H1 (cell line): Measurements from ENCODE around the gene SSX7. TPM values are rescaled to one million over a fixed set of nuclear protein-coding genes. Genes with fewer than 3 reads are reported as not detected.

Experiments used
- CTCF ChIA-PET: fragments of 300-600 bp; sonication (Branson Sonifier 250); formaldehyde crosslinking; loops from one replicate; lab custom pipeline; 2021; ENCODE audit not compliant: partially characterized antibody; lab: Charles Lee
- POLR2A ChIA-PET: fragments of 300-600 bp; sonication (Branson Sonifier 250); formaldehyde crosslinking; loops from one replicate; lab custom pipeline; 2021; ENCODE audit warnings: inconsistent platforms; ENCODE audit not compliant: partially characterized antibody; lab: Charles Lee
- DNase-seq, 2 experiments: peaks; one replicate each; pipeline versions ENCODE4 v3.0.0 to v3.0.0-alpha.2; 2010 to 2022; ENCODE audit warnings: low spot score in 2 of 2, low read depth in 1 of 2, mixed read lengths in 1 of 2
- FAIRE-seq: peaks from 2 replicates; lab custom pipeline; 2011; peaks lifted over from hg19 to GRCh38; lab: Jason Lieb, UNC
- H2AFZ ChIP-seq: 2 replicates; pipeline ENCODE4 v1.8.1; 2012; ENCODE audit warnings: low read length, inconsistent platforms
- H2AK5ac ChIP-seq: 2 replicates; pipeline ENCODE4 v1.6.1; 2013; ENCODE audit warnings: low read depth, low read length
- H2BK120ac ChIP-seq: replicated peaks from 2 replicates; pipeline ENCODE3; 2013; ENCODE audit warnings: low read depth, low read length, inconsistent platforms
- H2BK12ac ChIP-seq: 2 replicates; pipeline ENCODE4 v1.6.1; 2013; ENCODE audit warnings: low read depth, low read length
- H2BK15ac ChIP-seq: 2 replicates; pipeline ENCODE4 v1.6.1; 2013; ENCODE audit warnings: low read length
- H2BK20ac ChIP-seq: 2 replicates; pipeline ENCODE4 v1.6.1; 2013; ENCODE audit warnings: low read length
- H2BK5ac ChIP-seq: 2 replicates; pipeline ENCODE4 v1.6.1; 2013; ENCODE audit warnings: low read depth, low read length
- H3K14ac ChIP-seq: 2 replicates; pipeline ENCODE4 v1.6.1; 2013; ENCODE audit warnings: inconsistent platforms; ENCODE audit not compliant: insufficient read length
- H3K18ac ChIP-seq: 2 replicates; pipeline ENCODE4 v1.6.1; 2013; ENCODE audit warnings: low read length; ENCODE audit errors: extremely low read depth
- H3K23ac ChIP-seq: 2 replicates; pipeline ENCODE4 v1.6.1; 2013; ENCODE audit warnings: inconsistent platforms; ENCODE audit not compliant: insufficient read length
- H3K23me2 ChIP-seq: 2 replicates; pipeline ENCODE4 v1.6.1; 2013; ENCODE audit warnings: low read depth, low read length
- H3K27ac ChIP-seq: 2 replicates; pipeline ENCODE4 v1.6.1; 2011; ENCODE audit warnings: low read depth, low read length, inconsistent platforms
- H3K27me3 ChIP-seq, 4 experiments: replicated peaks in 1 of 4; 1 replicate in 1 of 4; 2 replicates in 3 of 4; pipeline versions ENCODE4 v1.6.1 to v1.8.1; 2011 to 2013; ENCODE audit warnings: low read length in 3 of 4, mild to moderate bottlenecking in 3 of 4, inconsistent platforms in 2 of 4, mixed read lengths in 2 of 4, moderate library complexity in 1 of 4; ENCODE audit not compliant: control insufficient read depth in 3 of 4, insufficient read depth in 3 of 4; ENCODE audit errors: extremely low read depth in 1 of 4
- H3K36me3 ChIP-seq, 4 experiments: 2 replicates each; pipeline versions ENCODE4 v1.6.1 to v1.8.1; 2011 to 2013; ENCODE audit warnings: mild to moderate bottlenecking in 4 of 4, low read length in 3 of 4, moderate library complexity in 2 of 4, control low read depth in 1 of 4, inconsistent platforms in 1 of 4; ENCODE audit not compliant: insufficient read depth in 4 of 4, control insufficient read depth in 2 of 4
- H3K4ac ChIP-seq: replicated peaks from 2 replicates; pipeline ENCODE3; 2013; ENCODE audit warnings: low read length, low read depth, mixed read lengths, inconsistent platforms; ENCODE audit not compliant: insufficient read length
- H3K4me1 ChIP-seq, 4 experiments: replicated peaks in 1 of 4; 1 replicate in 1 of 4; 2 replicates in 3 of 4; pipeline versions ENCODE4 v1.6.1 to v1.8.1; 2011 to 2013; ENCODE audit warnings: low read length in 3 of 4, inconsistent platforms in 2 of 4, mixed read lengths in 1 of 4; ENCODE audit not compliant: insufficient read depth in 4 of 4, control insufficient read depth in 3 of 4
- H3K4me2 ChIP-seq, 2 experiments: 2 replicates each; pipeline versions ENCODE4 v1.6.1 to v1.8.1; 2011 to 2013; ENCODE audit warnings: low read depth in 2 of 2, low read length in 2 of 2, control low read depth in 1 of 2, inconsistent platforms in 1 of 2, mild to moderate bottlenecking in 1 of 2; ENCODE audit not compliant: insufficient read depth in 1 of 2
- H3K4me3 ChIP-seq, 4 experiments: fragments of 200-600, 300-600 bp in 1 of 4; sonication (generic), shearing (Covaris generic), sonication (Bioruptor Twin) in 1 of 4; 2 replicates each; pipeline versions ENCODE4 v1.5.1 to v1.8.1; 2011 to 2016; ENCODE audit warnings: low read length in 4 of 4, low read depth in 3 of 4, control low read depth in 2 of 4, inconsistent platforms in 2 of 4, mild to moderate bottlenecking in 2 of 4, mixed read lengths in 1 of 4, moderate library complexity in 1 of 4; ENCODE audit not compliant: insufficient read depth in 2 of 4; ENCODE audit errors: extremely low read depth in 1 of 4
- H3K56ac ChIP-seq: replicated peaks from 2 replicates; pipeline ENCODE3; 2013; ENCODE audit warnings: low read depth, mild to moderate bottlenecking, mixed read lengths, low read length, inconsistent platforms; ENCODE audit not compliant: insufficient read length
- H3K79me1 ChIP-seq: 2 replicates; pipeline ENCODE4 v1.6.1; 2013; ENCODE audit warnings: low read depth, low read length, control low read depth
- H3K79me2 ChIP-seq, 2 experiments: 2 replicates each; pipeline versions ENCODE4 v1.6.1 to v1.8.1; 2012 to 2013; ENCODE audit warnings: low read length in 2 of 2, mild to moderate bottlenecking in 2 of 2, inconsistent platforms in 1 of 2; ENCODE audit not compliant: insufficient read depth in 2 of 2, control insufficient read depth in 1 of 2
- H3K9ac ChIP-seq, 4 experiments: replicated peaks in 1 of 4; 1 replicate in 1 of 4; 2 replicates in 3 of 4; pipeline versions ENCODE4 v1.6.1 to v1.8.1; 2011 to 2013; ENCODE audit warnings: low read depth in 3 of 4, low read length in 3 of 4, control low read depth in 2 of 4, mild to moderate bottlenecking in 2 of 4, moderate library complexity in 2 of 4, inconsistent platforms in 1 of 4; ENCODE audit errors: extremely low read depth in 1 of 4
- H3K9me3 ChIP-seq, 2 experiments: 2 replicates each; pipeline versions ENCODE4 v1.6.1 to v1.8.1; 2012 to 2013; ENCODE audit warnings: mild to moderate bottlenecking in 2 of 2, moderate library complexity in 2 of 2, control low read depth in 1 of 2, inconsistent platforms in 1 of 2, low read depth in 1 of 2, low read length in 1 of 2, mixed read lengths in 1 of 2; ENCODE audit not compliant: insufficient read depth in 2 of 2
- H4K20me1 ChIP-seq, 2 experiments: replicated peaks in 1 of 2; 2 replicates each; pipeline versions ENCODE3 to v1.8.1; 2011 to 2013; ENCODE audit warnings: inconsistent platforms in 2 of 2, low read length in 2 of 2, mild to moderate bottlenecking in 1 of 2; ENCODE audit not compliant: insufficient read depth in 2 of 2, control insufficient read depth in 1 of 2
- H4K5ac ChIP-seq: 2 replicates; pipeline ENCODE4 v1.6.1; 2013; ENCODE audit warnings: low read length, low read depth, mixed read lengths, inconsistent platforms; ENCODE audit not compliant: insufficient read length
- H4K8ac ChIP-seq: 2 replicates; pipeline ENCODE4 v1.8.0; 2013; ENCODE audit warnings: mild to moderate bottlenecking, moderate library complexity, low read length, inconsistent platforms; ENCODE audit not compliant: insufficient read depth; ENCODE audit errors: extremely low read depth
- H4K91ac ChIP-seq: replicated peaks from 2 replicates; pipeline ENCODE3; 2013; ENCODE audit warnings: low read length, mixed read lengths, inconsistent platforms; ENCODE audit not compliant: insufficient read length
- BACH1 ChIP-seq: IDR thresholded peaks from 2 replicates; pipeline ENCODE4 v1.6.1; 2012; ENCODE audit warnings: low read length, improper control_type of control experiment
- EP300 ChIP-seq, 2 experiments: IDR thresholded peaks; 1 replicate in 1 of 2; 2 replicates in 1 of 2; pipeline ENCODE4 v1.6.1; 2011 to 2012; ENCODE audit warnings: low read depth in 2 of 2, low read length in 2 of 2, mild to moderate bottlenecking in 2 of 2, borderline replicate concordance in 1 of 2, inconsistent platforms in 1 of 2, moderate library complexity in 1 of 2
- EZH2 ChIP-seq: fragments of 200-600 bp; sonication (generic); IDR thresholded peaks from 2 replicates; pipeline ENCODE4 v1.7.1; 2012; ENCODE audit warnings: low read depth, mild to moderate bottlenecking, moderate library complexity, low read length, inconsistent platforms; ENCODE audit not compliant: severe bottlenecking
- KDM5A ChIP-seq: fragments of 200-600 bp; IDR thresholded peaks from 2 replicates; pipeline ENCODE4 v1.7.1; 2012; ENCODE audit warnings: mild to moderate bottlenecking, low read length, inconsistent platforms, mixed read lengths
- NANOG ChIP-seq: IDR thresholded peaks from 2 replicates; pipeline ENCODE4 v1.6.1; 2011; ENCODE audit warnings: low read length, low read depth, mild to moderate bottlenecking, inconsistent platforms; ENCODE audit not compliant: insufficient read depth, poor library complexity, severe bottlenecking
- POLR2AphosphoS5 ChIP-seq: IDR thresholded peaks from 2 replicates; pipeline ENCODE4 v1.6.1; 2011; ENCODE audit warnings: low read depth, low read length
- SP4 ChIP-seq: IDR thresholded peaks from 2 replicates; pipeline ENCODE4 v1.6.1; 2012; ENCODE audit warnings: low read length, inconsistent platforms
- WGBS, 2 experiments: shearing (Covaris generic) in 1 of 2; methylation state at CpG; one replicate each; pipeline versions ENCODE4 v1.1.6 to v1.1.7; 2013 to 2015; ENCODE audit warnings: low lambda C conversion rate in 2 of 2, mixed read lengths in 2 of 2, inconsistent platforms in 1 of 2, low coverage in 1 of 2, missing lambda C conversion rate in 1 of 2; ENCODE audit not compliant: insufficient replicate concordance in 2 of 2, insufficient coverage in 1 of 2, insufficient read length in 1 of 2; ENCODE audit errors: extremely low coverage in 1 of 2, missing lambda C conversion rate in 1 of 2; 5-methylcytosine and 5-hydroxymethylcytosine counted together
- polyA plus RNA-seq, 7 experiments: library from polyadenylated mRNA; depleted of rRNA in 3 of 7; stranded (reverse) in 5 of 7; unstranded in 2 of 7; fragments of >200 nt in 5 of 7; fragments of 200-250 nt in 2 of 7; gene quantifications; 1 replicate in 5 of 7; 2 replicates in 1 of 7; 4 replicates in 1 of 7; pipeline versions ENCODE4 v1.2.1 to v1.2.3, GENCODE V29; 2011 to 2013; ENCODE audit warnings: missing spikeins in 2 of 7, mixed read lengths in 2 of 7
- total RNA-seq: library from RNA; stranded (reverse); fragmentation: NEBNext Ultra II Directional; extraction: Animal tissue kit (Norgen Biotek cat#: 25700); gene quantifications from 2 replicates; pipeline ENCODE4 v1.2.1, GENCODE V29; 2021

Gene SSX7
- total and polyA plus RNA-seq, 2 of the 8 experiments (the other 6 are each of a cell fraction or from before 2014, with no cell fraction given): not detected

- no peaks in the 10 kb centered on the region for H3K23me2 ChIP-seq
- no peak overlapping the region for H3K56ac ChIP-seq
- 87% methylated on average over 3 of the region's 7 CpGs; no CpG with 5 or more reads in 1 of the 2 experiments for WGBS, 2 experiments
- H3K4me3 ChIP-seq: no peak overlapping the region
- H3K36me3 ChIP-seq: no peaks in the 10 kb centered on the region
- no peak overlapping the region for H3K4me2 ChIP-seq
- H3K27me3 ChIP-seq: no peaks in the 10 kb centered on the region
- H3K4ac ChIP-seq: no peak overlapping the region
- H4K91ac ChIP-seq: no peak overlapping the region
- no peaks in the 10 kb centered on the region for H3K79me2 ChIP-seq
- no peak overlapping the region for H2BK20ac ChIP-seq
- H3K14ac ChIP-seq: no peak overlapping the region
- no peak overlapping the region for H2AK5ac ChIP-seq
- no peaks in the 10 kb centered on the region for H3K4me1 ChIP-seq
- no peak overlapping the region for H2BK5ac ChIP-seq
- H4K5ac ChIP-seq: no peak overlapping the region
- H2BK15ac ChIP-seq: no peak overlapping the region
- no peak overlapping the region for H3K23ac ChIP-seq
- H2BK120ac ChIP-seq: no peak overlapping the region
- no peak overlapping the region for H4K8ac ChIP-seq
- H3K27ac ChIP-seq: no peak overlapping the region
- TF ChIP-seq KDM5A (no peak), BACH1 (no peak), SP4 (no peak), EZH2 (no peak), EP300 (IDR thresholded peaks at IDR 0.05; ENCODE audit: borderline replicate concordance in 1 of 2, low read depth in 2 of 2, low read length in 2 of 2) (no peak), NANOG (no peak), POLR2AphosphoS5 (no peak)
- FAIRE-seq (no peak), DNase-seq (no peak)
- H3K79me1 ChIP-seq: no peaks in the 10 kb centered on the region
- H4K20me1 ChIP-seq: no peaks in the 10 kb centered on the region
- ChIA-PET POLR2A (no interaction called here), CTCF (no interaction called here)
- H3K18ac ChIP-seq: no peak overlapping the region
- H3K9ac ChIP-seq: no peak overlapping the region
- H2BK12ac ChIP-seq: no peak overlapping the region
- no peak overlapping the region for H2AFZ ChIP-seq
- peaks cover 0 to 23% of the 10 kb centered on the region in 2 experiments; a peak in 1 of 4 replicates for H3K9me3 ChIP-seq
These were observed 55.8 kb downstream of the SSX7 start for GRCh38 chrX:52598886-52599285.
